Measurements from ENCODE around the gene C17orf100. TPM values are rescaled to one million over a fixed set of nuclear protein-coding genes. Genes with fewer than 3 reads are reported as not detected.
A peak's percentile ranks its signal among the peaks of the same experiment; 100 is the strongest.

The C17orf100 gene
- total RNA-seq, 1 experiment from 2014 or later = 0.70 TPM

DNA sequence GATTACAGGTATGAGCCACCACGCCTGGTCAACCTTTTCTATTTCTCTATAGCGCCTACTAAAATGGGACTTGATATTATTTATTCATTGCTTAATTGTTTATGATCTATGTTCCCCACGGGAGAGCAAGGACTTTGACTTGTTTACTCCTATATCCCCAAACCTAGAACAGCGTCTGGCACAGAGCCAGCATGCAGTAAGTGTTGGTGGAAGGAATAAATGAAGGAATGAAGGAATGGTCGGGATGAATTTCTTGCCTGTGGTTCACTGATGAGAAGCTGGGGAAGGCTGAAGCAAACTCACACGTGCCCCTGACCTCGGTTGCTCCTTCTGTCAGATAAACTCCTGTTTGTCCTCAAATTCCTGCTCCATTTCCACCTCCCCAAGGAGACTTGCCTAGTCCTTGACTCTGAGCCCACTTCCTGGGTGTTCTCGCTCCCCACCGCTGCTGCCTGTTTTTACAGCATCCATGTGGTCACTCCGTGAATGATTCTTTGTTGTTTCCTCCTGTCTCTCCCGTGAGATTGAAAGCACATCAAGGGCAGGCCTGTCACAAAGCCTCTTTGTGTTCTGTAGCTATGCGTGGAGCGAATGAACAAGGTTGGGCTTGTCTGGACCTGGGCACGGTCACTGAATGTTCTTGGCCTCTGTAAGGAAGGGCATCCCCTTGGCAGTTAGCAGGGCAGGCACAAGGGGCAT, 17.3 kb downstream of the C17orf100 start:
- no peak overlapping the region for H2BK12ac ChIP-seq (ENCODE audit: insufficient read length, low read depth, low read length)
- no peaks in the 10 kb centered on the region for H3K4me1 ChIP-seq (ENCODE audit: insufficient read depth, low read length)
- no peak overlapping the region for H3K4me3 Mint-ChIP-seq
- no peak overlapping the region for H2BK15ac ChIP-seq (ENCODE audit: low read depth, low read length)
- no peak overlapping the region for H2BK20ac ChIP-seq (ENCODE audit: low read depth, low read length, poor library complexity, severe bottlenecking)
- H4K8ac ChIP-seq (replicated peaks; ENCODE audit: insufficient read length, low read depth, low read length) = no peak overlapping the region
- H3K4me2 ChIP-seq (ENCODE audit: insufficient read depth, insufficient read length, low read length) = no peak overlapping the region
- H3K9me3 ChIP-seq (ENCODE audit: control insufficient read depth, low read depth, low read length) = no peaks in the 10 kb centered on the region
- H3K9ac ChIP-seq (ENCODE audit: extremely low read depth, insufficient read length, low read length) = no peak overlapping the region
- no peaks in the 10 kb centered on the region for H4K20me1 ChIP-seq (ENCODE audit: control insufficient read depth, insufficient read depth, insufficient read length)
- H3K27me3 Mint-ChIP-seq (ENCODE audit: low read depth) = peaks cover 47% of the 10 kb centered on the region
- H2BK120ac ChIP-seq (ENCODE audit: low read depth, low read length, poor library complexity, severe bottlenecking) = no peak overlapping the region
- H3K14ac ChIP-seq (ENCODE audit: insufficient read depth, low read length) = no peak overlapping the region
- no peak overlapping the region for H3K18ac ChIP-seq (ENCODE audit: insufficient read length, low read depth, low read length)
- H3K23ac ChIP-seq (ENCODE audit: insufficient read length, low read depth, low read length) = no peak overlapping the region
- no peak overlapping the region for H4K5ac ChIP-seq (ENCODE audit: insufficient read length, low read depth, low read length)
- no peak overlapping the region for H3K27ac ChIP-seq (ENCODE audit: insufficient read length, low read depth, low read length)
- H3K4ac ChIP-seq (ENCODE audit: low read depth, low read length) = no peak overlapping the region
- H2AK5ac ChIP-seq (ENCODE audit: insufficient read length, low read length) = no peak overlapping the region
- peaks cover 4% of the 10 kb centered on the region for H3K27me3 ChIP-seq (ENCODE audit: insufficient read depth, low read length)
- H3T11ph ChIP-seq (ENCODE audit: low read length) = no peak overlapping the region
- no peaks in the 10 kb centered on the region for H3K79me2 ChIP-seq (ENCODE audit: insufficient read depth, low read length)
- H2BK5ac ChIP-seq (ENCODE audit: insufficient read length, low read length) = no peak overlapping the region
- WGBS (ENCODE audit: extremely low coverage, insufficient read length, low lambda C conversion rate) = no CpG with 5 or more reads among the region's 14 CpGs
- peaks cover 0 to 4% of the 10 kb centered on the region in 2 experiments; a peak in 1 of 4 replicates for H3K4me1 Mint-ChIP-seq
- no peaks in the 10 kb centered on the region for H3K23me2 ChIP-seq (ENCODE audit: insufficient read length, low read depth, low read length, poor library complexity, severe bottlenecking)
- no peak overlapping the region for H3K56ac ChIP-seq (ENCODE audit: insufficient read length, low read depth, low read length)
- no peak overlapping the region for H2AFZ ChIP-seq (ENCODE audit: low read length)
- H3K9me3 Mint-ChIP-seq = no peaks in the 10 kb centered on the region
- TF ChIP-seq, protein P1, sequence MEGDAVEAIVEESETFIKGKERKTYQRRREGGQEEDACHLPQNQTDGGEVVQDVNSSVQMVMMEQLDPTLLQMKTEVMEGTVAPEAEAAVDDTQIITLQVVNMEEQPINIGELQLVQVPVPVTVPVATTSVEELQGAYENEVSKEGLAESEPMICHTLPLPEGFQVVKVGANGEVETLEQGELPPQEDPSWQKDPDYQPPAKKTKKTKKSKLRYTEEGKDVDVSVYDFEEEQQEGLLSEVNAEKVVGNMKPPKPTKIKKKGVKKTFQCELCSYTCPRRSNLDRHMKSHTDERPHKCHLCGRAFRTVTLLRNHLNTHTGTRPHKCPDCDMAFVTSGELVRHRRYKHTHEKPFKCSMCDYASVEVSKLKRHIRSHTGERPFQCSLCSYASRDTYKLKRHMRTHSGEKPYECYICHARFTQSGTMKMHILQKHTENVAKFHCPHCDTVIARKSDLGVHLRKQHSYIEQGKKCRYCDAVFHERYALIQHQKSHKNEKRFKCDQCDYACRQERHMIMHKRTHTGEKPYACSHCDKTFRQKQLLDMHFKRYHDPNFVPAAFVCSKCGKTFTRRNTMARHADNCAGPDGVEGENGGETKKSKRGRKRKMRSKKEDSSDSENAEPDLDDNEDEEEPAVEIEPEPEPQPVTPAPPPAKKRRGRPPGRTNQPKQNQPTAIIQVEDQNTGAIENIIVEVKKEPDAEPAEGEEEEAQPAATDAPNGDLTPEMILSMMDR (conservative IDR thresholded peaks at IDR 0.05) = no peak
- H3K27ac Mint-ChIP-seq = peak overlapping the region in 1 of 3 experiments; percentile 4; a peak in 1 of 7 replicates
- no peak overlapping the region for H4K91ac ChIP-seq (ENCODE audit: insufficient read length, low read depth, low read length)
- H3K36me3 Mint-ChIP-seq (ENCODE audit: insufficient read depth in 1 of 3, low read depth in 3 of 3) = no peaks in the 10 kb centered on the region
- peak; percentile 19 for DNase-seq
- no peaks in the 10 kb centered on the region for H3K79me1 ChIP-seq (ENCODE audit: insufficient read depth, low read depth, low read length, poor library complexity, severe bottlenecking)

Data from H9 (cell line).